Keratinocyte (primary cell): Measurements from ENCODE around the gene PRSS12. TPM values are rescaled to one million over a fixed set of nuclear protein-coding genes. Genes with fewer than 3 reads are reported as not detected.

ENCODE experiments used
- DNase-seq: peaks from one replicate; pipeline ENCODE4 v3.0.0-alpha.2; 2011; ENCODE audit warnings: low read depth, missing footprints, low spot score
- FAIRE-seq: peaks from 2 replicates; lab custom pipeline; 2011; peaks lifted over from hg19 to GRCh38; lab: Jason Lieb, UNC
- H2AFZ ChIP-seq: 2 replicates; pipeline ENCODE4 v1.6.0; 2012; ENCODE audit warnings: low read length, control low read depth, inconsistent platforms; ENCODE audit not compliant: control insufficient read depth
- H3K27ac ChIP-seq: 2 replicates; pipeline ENCODE4 v1.5.1; 2011; ENCODE audit warnings: low read length; ENCODE audit not compliant: control insufficient read depth, insufficient read depth
- H3K27me3 ChIP-seq: 3 replicates; pipeline ENCODE4 v1.6.0; 2011; ENCODE audit warnings: low read length; ENCODE audit not compliant: control insufficient read depth, insufficient read depth; ENCODE audit errors: extremely low read depth
- H3K36me3 ChIP-seq, 2 experiments: 2 replicates in 1 of 2; 3 replicates in 1 of 2; pipeline ENCODE4 v1.5.1; 2011; ENCODE audit warnings: low read length in 2 of 2, mild to moderate bottlenecking in 1 of 2; ENCODE audit not compliant: control insufficient read depth in 2 of 2, insufficient read depth in 2 of 2; ENCODE audit errors: extremely low read depth in 1 of 2
- H3K4me1 ChIP-seq: 3 replicates; pipeline ENCODE4 v1.5.1; 2011; ENCODE audit warnings: low read length; ENCODE audit not compliant: control insufficient read depth, insufficient read depth; ENCODE audit errors: extremely low read depth
- H3K4me2 ChIP-seq: 3 replicates; pipeline ENCODE4 v1.6.0; 2011; ENCODE audit warnings: low read depth, low read length; ENCODE audit not compliant: control insufficient read depth, insufficient read depth; ENCODE audit errors: extremely low read depth
- H3K4me3 ChIP-seq, 3 experiments: fragments of 200-600 bp in 1 of 3; sonication (generic) in 1 of 3; 2 replicates in 2 of 3; 3 replicates in 1 of 3; pipeline ENCODE4 v1.5.1; 2011 to 2016; ENCODE audit warnings: low read length in 3 of 3, mild to moderate bottlenecking in 3 of 3, control low read depth in 2 of 3, inconsistent platforms in 1 of 3, low read depth in 1 of 3, mixed read lengths in 1 of 3, mixed run types in 1 of 3, moderate library complexity in 1 of 3; ENCODE audit not compliant: control insufficient read depth in 2 of 3, insufficient read depth in 2 of 3; ENCODE audit errors: extremely low read depth in 1 of 3
- H3K79me2 ChIP-seq: 2 replicates; pipeline ENCODE4 v1.6.0; 2012; ENCODE audit warnings: low read length; ENCODE audit not compliant: control insufficient read depth, insufficient read depth
- H3K9ac ChIP-seq: 3 replicates; pipeline ENCODE4 v1.6.0; 2011; ENCODE audit warnings: low read length; ENCODE audit not compliant: control insufficient read depth, insufficient read depth; ENCODE audit errors: extremely low read depth
- H3K9me1 ChIP-seq: 3 replicates; pipeline ENCODE4 v1.6.0; 2011; ENCODE audit warnings: low read length; ENCODE audit not compliant: control insufficient read depth, insufficient read depth; ENCODE audit errors: extremely low read depth
- H3K9me3 ChIP-seq: 2 replicates; pipeline ENCODE4 v1.5.1; 2012; ENCODE audit warnings: low read depth, low read length; ENCODE audit not compliant: control insufficient read depth
- H4K20me1 ChIP-seq: 3 replicates; pipeline ENCODE4 v1.6.0; 2011; ENCODE audit warnings: low read length; ENCODE audit not compliant: control insufficient read depth, insufficient read depth; ENCODE audit errors: extremely low read depth
- EZH2 ChIP-seq: IDR thresholded peaks from one replicate; pipeline ENCODE4 v1.6.1; 2012; ENCODE audit warnings: inconsistent platforms, mild to moderate bottlenecking, low read length, moderate library complexity
- dilution Hi-C: fragments of 300-500 bp; cut with MboI; formaldehyde crosslinking; loops from one replicate; pipeline ENCODE4 v1.7.0; 2020; ENCODE audit warnings: low sequenced_read_pairs; ENCODE audit not compliant: extremely low pct_ligation_motif_present
- polyA plus RNA-seq, 5 experiments: library from polyadenylated mRNA; depleted of rRNA in 3 of 5; stranded (reverse) in 3 of 5; stranded (forward) in 1 of 5; unstranded in 1 of 5; fragments of >200 nt; gene quantifications; 1 replicate in 1 of 5; 2 replicates in 3 of 5; 3 replicates in 1 of 5; pipeline versions ENCODE4 v1.2.1 to v1.2.3, GENCODE V29; 2011 to 2012; ENCODE audit warnings: missing spikeins in 2 of 5, low read depth in 1 of 5, low replicate concordance in 1 of 5
- TF ChIP-seq, protein P1 (sequence below), 3 experiments: IDR thresholded peaks in 1 of 3; conservative IDR thresholded peaks in 1 of 3; optimal IDR thresholded peaks in 1 of 3; 2 replicates in 2 of 3; 3 replicates in 1 of 3; pipeline versions ENCODE3 to v1.5.1; 2011; ENCODE audit warnings: low read length in 3 of 3, mild to moderate bottlenecking in 3 of 3, moderate library complexity in 2 of 3, control low read depth in 1 of 3, inconsistent platforms in 1 of 3; ENCODE audit not compliant: insufficient read depth in 2 of 3; ENCODE audit errors: extremely low read depth in 1 of 3

Gene PRSS12
- polyA plus RNA-seq, 1 donor (not counting 4 experiments of a cell fraction or from before 2014, with no cell fraction given): 16.6 TPM

DNA sequence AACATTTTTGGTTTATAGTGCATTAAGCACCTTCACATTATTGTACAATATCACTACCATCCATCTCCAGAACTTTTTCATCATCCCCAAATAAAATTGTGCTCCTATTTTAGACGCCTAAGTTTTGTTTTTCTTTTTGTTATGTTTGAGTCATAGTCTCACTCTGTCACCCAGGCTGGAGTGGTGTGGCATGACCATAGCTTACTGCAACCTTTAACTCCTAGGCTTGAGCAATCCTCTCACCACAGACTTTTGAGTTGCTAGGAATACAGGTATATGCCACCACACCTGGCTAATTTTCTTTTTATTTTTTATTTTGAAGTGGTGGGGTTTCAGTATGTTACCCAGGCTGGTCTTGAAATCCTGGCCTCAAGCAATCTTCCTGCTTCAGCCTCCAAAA, 33.9 kb downstream of the PRSS12 start:
- dilution Hi-C loops: no loop called here
- Histone ChIP-seq H3K4me3 (no peak overlapping the region), H4K20me1 (no peaks in the 10 kb centered on the region), H3K4me1 (no peaks in the 10 kb centered on the region), H3K9me1 (no peaks in the 10 kb centered on the region), H3K27me3 (no peaks in the 10 kb centered on the region), H3K36me3 (peaks cover 0 to 2% of the 10 kb centered on the region in 2 experiments), H3K4me2 (no peak overlapping the region), H3K9me3 (no peaks in the 10 kb centered on the region), H3K79me2 (no peaks in the 10 kb centered on the region), H3K9ac (no peak overlapping the region), H3K27ac (no peak overlapping the region), H2AFZ (no peak overlapping the region)
- no peak for TF ChIP-seq EZH2
- TF ChIP-seq, protein P1, sequence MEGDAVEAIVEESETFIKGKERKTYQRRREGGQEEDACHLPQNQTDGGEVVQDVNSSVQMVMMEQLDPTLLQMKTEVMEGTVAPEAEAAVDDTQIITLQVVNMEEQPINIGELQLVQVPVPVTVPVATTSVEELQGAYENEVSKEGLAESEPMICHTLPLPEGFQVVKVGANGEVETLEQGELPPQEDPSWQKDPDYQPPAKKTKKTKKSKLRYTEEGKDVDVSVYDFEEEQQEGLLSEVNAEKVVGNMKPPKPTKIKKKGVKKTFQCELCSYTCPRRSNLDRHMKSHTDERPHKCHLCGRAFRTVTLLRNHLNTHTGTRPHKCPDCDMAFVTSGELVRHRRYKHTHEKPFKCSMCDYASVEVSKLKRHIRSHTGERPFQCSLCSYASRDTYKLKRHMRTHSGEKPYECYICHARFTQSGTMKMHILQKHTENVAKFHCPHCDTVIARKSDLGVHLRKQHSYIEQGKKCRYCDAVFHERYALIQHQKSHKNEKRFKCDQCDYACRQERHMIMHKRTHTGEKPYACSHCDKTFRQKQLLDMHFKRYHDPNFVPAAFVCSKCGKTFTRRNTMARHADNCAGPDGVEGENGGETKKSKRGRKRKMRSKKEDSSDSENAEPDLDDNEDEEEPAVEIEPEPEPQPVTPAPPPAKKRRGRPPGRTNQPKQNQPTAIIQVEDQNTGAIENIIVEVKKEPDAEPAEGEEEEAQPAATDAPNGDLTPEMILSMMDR (optimal IDR thresholded peaks at IDR 0.05 in 1 of 3, IDR thresholded peaks at IDR 0.05 in 1 of 3, conservative IDR thresholded peaks at IDR 0.05 in 1 of 3; ENCODE audit: extremely low read depth in 1 of 3, insufficient read depth in 2 of 3, low read length in 3 of 3): no peak
- DNase-seq: no peak
- no peak for FAIRE-seq

DNA sequence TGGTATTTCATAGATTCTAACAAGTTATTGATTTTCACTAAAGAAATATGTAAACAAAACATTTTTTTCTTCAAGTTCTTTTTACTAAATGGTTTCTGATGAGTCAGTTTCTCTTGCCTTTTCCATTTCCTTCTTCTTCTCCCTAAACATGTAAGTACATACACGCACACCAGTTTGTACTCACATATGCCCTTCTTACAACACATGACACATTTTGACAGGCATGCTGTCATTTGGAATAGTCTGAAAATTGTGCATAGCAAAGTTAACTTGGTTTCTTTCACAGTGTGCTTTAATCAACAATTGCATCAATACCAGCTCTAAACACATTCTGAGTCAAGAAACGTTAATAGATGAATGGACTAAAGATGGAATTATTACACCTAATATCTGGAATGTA, 35.1 kb downstream of the PRSS12 start:
- peak; percentile 34 for FAIRE-seq
- H3K27me3 ChIP-seq: no peaks in the 10 kb centered on the region
- dilution Hi-C loops: no loop called here
- H4K20me1 ChIP-seq: no peaks in the 10 kb centered on the region
- H3K9me3 ChIP-seq: no peaks in the 10 kb centered on the region
- H2AFZ ChIP-seq: no peak overlapping the region
- H3K9ac ChIP-seq: no peak overlapping the region
- H3K36me3 ChIP-seq: peaks cover 0 to 3% of the 10 kb centered on the region in 2 experiments
- no peak overlapping the region for H3K27ac ChIP-seq
- H3K4me2 ChIP-seq: no peak overlapping the region
- TF ChIP-seq, protein P1 (optimal IDR thresholded peaks at IDR 0.05 in 1 of 3, IDR thresholded peaks at IDR 0.05 in 1 of 3, conservative IDR thresholded peaks at IDR 0.05 in 1 of 3; ENCODE audit: extremely low read depth in 1 of 3, insufficient read depth in 2 of 3, low read length in 3 of 3): no peak
- no peak for TF ChIP-seq EZH2
- no peaks in the 10 kb centered on the region for H3K4me1 ChIP-seq
- H3K9me1 ChIP-seq: no peaks in the 10 kb centered on the region
- DNase-seq: no peak
- H3K79me2 ChIP-seq: no peaks in the 10 kb centered on the region
- no peak overlapping the region for H3K4me3 ChIP-seq
